DOHH2 (cell line): ENCODE data around the gene NELFA.

ENCODE experiments used
- EZH2phosphoT487 ChIP-seq: fragments of 200-600 bp; sonication (generic); IDR thresholded peaks from 2 replicates; pipeline ENCODE4 v1.6.1; 2017; ENCODE audit warnings: borderline replicate concordance, mild to moderate bottlenecking, antibody characterized with exemption, low read length, moderate library complexity, mixed read lengths
- TF ChIP-seq, protein P1 (sequence below): fragments of 200-600 bp; sonication (generic); IDR thresholded peaks from one replicate; pipeline ENCODE4 v1.5.1; 2014; ENCODE audit warnings: antibody characterized with exemption, mild to moderate bottlenecking, low read depth, low read length; ENCODE audit not compliant: poor library complexity, severe bottlenecking

DNA sequence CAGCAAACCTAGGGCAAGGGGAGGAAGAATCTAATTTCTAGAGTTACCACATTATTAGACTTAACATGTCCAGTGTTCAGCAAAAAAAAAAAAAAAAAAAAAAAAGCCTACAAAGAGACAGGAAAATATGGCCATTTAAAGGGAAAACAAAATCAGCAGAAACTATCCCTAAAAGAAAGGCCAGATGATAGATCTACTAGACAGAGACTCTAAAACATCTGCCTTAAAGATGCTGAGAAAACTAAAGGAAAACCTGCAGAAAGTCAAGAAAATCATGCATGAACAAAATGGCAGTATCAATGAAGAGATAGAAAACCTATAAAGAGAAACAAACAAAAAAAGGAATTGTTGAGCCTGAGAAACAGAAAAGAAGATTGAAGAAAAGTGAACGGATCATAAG is 43.8 kb downstream of the NELFA start:
- TF ChIP-seq, protein P1, sequence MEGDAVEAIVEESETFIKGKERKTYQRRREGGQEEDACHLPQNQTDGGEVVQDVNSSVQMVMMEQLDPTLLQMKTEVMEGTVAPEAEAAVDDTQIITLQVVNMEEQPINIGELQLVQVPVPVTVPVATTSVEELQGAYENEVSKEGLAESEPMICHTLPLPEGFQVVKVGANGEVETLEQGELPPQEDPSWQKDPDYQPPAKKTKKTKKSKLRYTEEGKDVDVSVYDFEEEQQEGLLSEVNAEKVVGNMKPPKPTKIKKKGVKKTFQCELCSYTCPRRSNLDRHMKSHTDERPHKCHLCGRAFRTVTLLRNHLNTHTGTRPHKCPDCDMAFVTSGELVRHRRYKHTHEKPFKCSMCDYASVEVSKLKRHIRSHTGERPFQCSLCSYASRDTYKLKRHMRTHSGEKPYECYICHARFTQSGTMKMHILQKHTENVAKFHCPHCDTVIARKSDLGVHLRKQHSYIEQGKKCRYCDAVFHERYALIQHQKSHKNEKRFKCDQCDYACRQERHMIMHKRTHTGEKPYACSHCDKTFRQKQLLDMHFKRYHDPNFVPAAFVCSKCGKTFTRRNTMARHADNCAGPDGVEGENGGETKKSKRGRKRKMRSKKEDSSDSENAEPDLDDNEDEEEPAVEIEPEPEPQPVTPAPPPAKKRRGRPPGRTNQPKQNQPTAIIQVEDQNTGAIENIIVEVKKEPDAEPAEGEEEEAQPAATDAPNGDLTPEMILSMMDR, result no peak
- no peak for TF ChIP-seq EZH2phosphoT487
